Adipose tissue (tissue), 3 donors: ENCODE data around the gene MARF1. TPM values are rescaled to one million over a fixed set of nuclear protein-coding genes. Genes with fewer than 3 reads are reported as not detected.
"Not testable (repeated sequence)": the region's sequence is repeated elsewhere in the genome, so short reads cannot be mapped to it uniquely, and the experiment has no call there.

Source experiments
- H3K27ac ChIP-seq: one replicate; pipeline ENCODE4 v1.5.1; 2013; ENCODE audit warnings: low read depth, low read length
- WGBS, 3 donors: extraction: QIAGEN DNeasy Blood & Tissue Kit; methylation state at CpG; one replicate each; pipeline ENCODE4 v1.1.7; 2013; 5-methylcytosine and 5-hydroxymethylcytosine counted together
- polyA plus RNA-seq, 3 donors: library from polyadenylated mRNA; stranded (reverse); fragments of 200-250 nt; gene quantifications; one replicate each; pipeline ENCODE4 v1.2.3, GENCODE V29; 2013
- donor health status: healthy with polysubstance abuse.
- donor health status: Bipolar disorder and iron deficiency.
- donor health status: healthy.

Gene MARF1
- polyA plus RNA-seq, 3 donors = 11.3 to 27.6 (median 14.7) TPM

DNA sequence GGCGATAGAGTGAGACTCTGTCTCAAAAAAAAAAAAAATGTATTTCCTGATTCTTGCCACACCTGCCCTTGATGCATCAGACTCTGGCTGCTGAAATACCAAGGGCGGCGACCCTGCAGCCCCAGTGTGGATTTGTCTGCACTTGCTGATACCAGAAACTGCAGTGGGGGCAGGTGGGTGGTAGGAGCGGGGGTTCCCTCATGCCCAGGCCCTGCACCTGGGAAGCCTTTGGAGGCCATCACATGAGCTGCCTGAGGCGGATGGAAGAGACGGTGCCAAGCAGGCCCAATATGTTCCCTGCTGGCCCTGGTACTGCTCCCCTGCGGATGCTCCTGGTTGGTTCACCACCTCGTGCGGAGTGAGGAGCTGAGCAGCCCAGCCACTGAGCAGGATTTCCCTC, 50.6 kb downstream of the MARF1 start:
- no peak overlapping the region for H3K27ac ChIP-seq
- 75 to 88% (median 76%) methylated on average over 9 of the region's 9 CpGs for WGBS, 3 donors

GRCh38 chr16:15587152-15587825, 55.7 kb downstream of the MARF1 start:
- WGBS, 3 donors = 95 to 97% (median 95%) methylated on average over 17 of the region's 17 CpGs
- H3K27ac ChIP-seq = no peak overlapping the region

DNA sequence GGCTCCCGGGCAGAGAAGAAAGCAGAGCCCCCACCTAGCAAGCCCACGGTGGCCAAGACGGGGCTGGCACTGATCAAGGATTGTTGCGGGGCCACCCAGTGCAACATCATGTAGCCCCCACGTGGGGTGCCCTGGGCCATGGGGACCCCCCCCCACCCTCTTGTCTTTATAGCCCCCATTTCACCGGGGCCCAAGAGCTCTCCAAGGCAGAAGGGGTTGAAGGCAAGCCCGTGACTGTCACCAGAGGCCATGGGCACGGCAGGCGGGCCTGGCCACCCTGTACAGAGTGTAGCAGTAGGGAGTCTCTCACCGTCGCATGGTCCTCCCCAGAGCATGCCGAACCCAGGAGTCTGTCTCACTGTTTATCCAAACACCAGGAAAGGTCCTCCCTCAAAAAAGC, 56.2 kb downstream of the MARF1 start:
- 96 to 99% (median 98%) methylated on average over 11 to 12 of the region's 12 CpGs for WGBS, 3 donors
- H3K27ac ChIP-seq = no peak overlapping the region

DNA sequence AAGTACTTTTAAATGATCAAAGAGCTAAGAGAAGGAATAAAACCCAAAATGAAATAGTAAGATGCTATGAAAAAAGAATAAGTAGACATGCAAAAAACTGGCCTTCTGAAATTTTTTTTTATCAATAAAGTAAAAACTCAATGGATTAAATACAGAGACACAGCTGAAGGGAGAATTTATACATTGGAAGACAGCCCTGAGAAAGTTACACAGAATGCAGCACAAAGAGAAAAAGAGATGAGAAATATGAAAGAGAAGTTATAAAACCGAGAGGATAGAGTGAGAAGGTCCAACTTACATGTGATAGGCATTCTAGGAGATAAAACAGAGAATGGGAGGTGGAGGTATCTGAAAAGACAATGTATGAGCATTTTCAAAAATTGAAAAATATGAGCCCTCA, 57.0 kb downstream of the MARF1 start:
- H3K27ac ChIP-seq = no peak overlapping the region
- WGBS, 3 donors = 94 to 100% (median 100%) methylated on average over 1 of the region's 1 CpG

- no peak overlapping the region for H3K27ac ChIP-seq
- WGBS, 3 donors = 95 to 96% (median 95%) methylated on average over 4 of the region's 4 CpGs
Observed at GRCh38 chr16:15583526-15583925, 59.4 kb downstream of the MARF1 start.

DNA sequence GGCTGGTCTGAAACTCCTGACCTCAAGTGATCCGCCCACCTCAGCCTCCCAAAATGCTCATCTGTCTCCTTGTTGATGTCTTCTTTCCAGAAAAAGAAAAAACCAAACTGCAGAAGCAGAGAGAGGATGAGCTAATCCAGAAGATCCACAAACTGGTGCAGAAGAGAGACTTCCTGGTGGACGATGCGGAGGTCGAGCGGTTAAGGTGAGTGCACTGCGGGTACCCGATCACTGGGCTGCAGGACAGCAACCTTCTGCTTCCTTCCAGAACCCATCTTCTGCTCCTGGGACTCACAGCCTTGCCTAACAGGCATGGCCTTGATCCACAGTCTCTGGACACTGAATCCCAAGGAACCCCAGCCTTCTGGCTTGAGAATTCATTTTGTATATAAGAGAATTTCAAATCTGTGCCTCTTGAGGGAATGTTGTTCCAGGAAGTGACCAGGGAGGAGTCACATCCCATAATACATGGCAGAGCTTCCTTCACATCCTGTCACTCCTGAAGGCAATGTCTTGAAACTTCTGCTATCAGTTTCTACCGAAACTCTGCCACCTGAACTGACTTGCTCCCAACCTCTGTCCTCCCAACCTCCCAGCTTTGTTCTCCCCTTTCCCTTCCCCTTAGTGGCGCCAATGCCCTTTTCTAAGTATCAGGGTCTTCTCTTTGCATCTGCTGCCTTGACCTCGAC, 61.7 kb downstream of the MARF1 start:
- WGBS, 3 donors = 83 to 94% (median 86%) methylated on average over 10 of the region's 10 CpGs

GRCh38 chr16:15578824-15579223, 64.1 kb downstream of the MARF1 start:
- no peak overlapping the region for H3K27ac ChIP-seq
- 87 to 95% (median 91%) methylated on average over 4 of the region's 4 CpGs for WGBS, 3 donors

More for the DNA sequence above, 61.7 kb downstream of the MARF1 start:
- no peak overlapping the region for H3K27ac ChIP-seq

- no peak overlapping the region for H3K27ac ChIP-seq
- 94 to 96% (median 96%) methylated on average over 20 of the region's 20 CpGs for WGBS, 3 donors
Observed at GRCh38 chr16:15576960-15577958, 65.7 kb downstream of the MARF1 start.

GRCh38 chr16:15575293-15576049, 67.5 kb downstream of the MARF1 start:
- WGBS, 3 donors = 94 to 98% (median 96%) methylated on average over 4 of the region's 4 CpGs
- no peak overlapping the region for H3K27ac ChIP-seq

- H3K27ac ChIP-seq = no peak overlapping the region
- WGBS, 3 donors = 92 to 97% (median 94%) methylated on average over 10 of the region's 10 CpGs
Observed at GRCh38 chr16:15574614-15574948, 68.4 kb downstream of the MARF1 start.

GRCh38 chr16:15573896-15574613, 68.9 kb downstream of the MARF1 start:
- 91 to 93% (median 92%) methylated on average over 11 of the region's 11 CpGs for WGBS, 3 donors
- not testable (repeated sequence) for H3K27ac ChIP-seq

- H3K27ac ChIP-seq = no peak overlapping the region
- 83 to 92% (median 92%) methylated on average over 7 of the region's 7 CpGs for WGBS, 3 donors
Observed at GRCh38 chr16:15573274-15573895, 69.6 kb downstream of the MARF1 start.

- WGBS, 3 donors = 29 to 64% (median 41%) methylated on average over 9 of the region's 9 CpGs
- H3K27ac ChIP-seq = no peak overlapping the region
Observed at GRCh38 chr16:15572329-15573001, 70.5 kb downstream of the MARF1 start.

- 62 to 95% (median 70%) methylated on average over 6 of the region's 6 CpGs for WGBS, 3 donors
- H3K27ac ChIP-seq = no peak overlapping the region
Observed at GRCh38 chr16:15571557-15571956, 71.4 kb downstream of the MARF1 start.

GRCh38 chr16:15570666-15571065, 72.3 kb downstream of the MARF1 start:
- not testable (repeated sequence) for H3K27ac ChIP-seq
- 83 to 97% (median 97%) methylated on average over 4 of the region's 4 CpGs for WGBS, 3 donors

- no peak overlapping the region for H3K27ac ChIP-seq
- WGBS, 3 donors = 94 to 98% (median 97%) methylated on average over 5 of the region's 5 CpGs
Observed at GRCh38 chr16:15567823-15568222, 75.1 kb downstream of the MARF1 start.

DNA sequence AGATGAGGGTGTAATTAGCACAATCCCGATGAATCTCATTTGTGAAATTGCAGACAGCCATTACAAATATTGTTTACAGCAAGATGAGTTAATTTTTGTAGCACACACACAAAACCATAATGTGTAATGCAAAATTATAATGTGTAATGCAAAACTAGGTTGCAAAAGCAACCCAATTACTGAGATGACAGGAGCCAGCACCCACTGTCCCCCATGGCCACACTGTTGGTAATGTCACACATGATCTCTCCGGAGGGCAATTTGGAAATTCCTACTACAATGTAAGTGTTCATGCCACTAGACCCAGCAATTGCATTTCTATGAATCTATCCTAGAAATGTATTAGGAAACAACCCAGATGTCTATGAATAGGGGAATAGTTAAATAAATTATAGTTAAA, 76.9 kb downstream of the MARF1 start:
- WGBS, 3 donors = 91 to 98% (median 94%) methylated on average over 2 of the region's 2 CpGs
- H3K27ac ChIP-seq = no peak overlapping the region
